ENCODE data around the gene PYHIN1.
A peak's percentile ranks its signal among the peaks of the same experiment; 100 is the strongest.

Gene PYHIN1

GRCh38 chr1:159011751-159012150 lies 80.4 kb downstream of the PYHIN1 start:
- no peak for DNase-seq (ENCODE audit: low read depth in 3 of 3, low spot score in 1 of 3)

GRCh38 chr1:159012495-159012894 lies 81.1 kb downstream of the PYHIN1 start:
- DNase-seq (ENCODE audit: low read depth in 3 of 3, low spot score in 1 of 3): no peak

GRCh38 chr1:159014003-159014571 lies 82.7 kb downstream of the PYHIN1 start:
- DNase-seq (ENCODE audit: low read depth in 3 of 3, low spot score in 1 of 3): no peak

- no peak for DNase-seq (ENCODE audit: low read depth in 3 of 3, low spot score in 1 of 3)
These were observed 83.5 kb downstream of the PYHIN1 start for GRCh38 chr1:159014851-159015250.

- DNase-seq (ENCODE audit: low read depth in 3 of 3, low spot score in 1 of 3): peak in 2 of 3 donors; percentile 38 to 48
These were observed 84.1 kb downstream of the PYHIN1 start for GRCh38 chr1:159015440-159015909.

- DNase-seq (ENCODE audit: low read depth in 3 of 3, low spot score in 1 of 3): no peak
These were observed 92.4 kb downstream of the PYHIN1 start for GRCh38 chr1:159023723-159024122.

GRCh38 chr1:159025043-159025442 lies 93.7 kb downstream of the PYHIN1 start:
- DNase-seq (ENCODE audit: low read depth in 3 of 3, low spot score in 1 of 3): no peak
